Measurements from ENCODE around the gene ADAMTS8.

DNA sequence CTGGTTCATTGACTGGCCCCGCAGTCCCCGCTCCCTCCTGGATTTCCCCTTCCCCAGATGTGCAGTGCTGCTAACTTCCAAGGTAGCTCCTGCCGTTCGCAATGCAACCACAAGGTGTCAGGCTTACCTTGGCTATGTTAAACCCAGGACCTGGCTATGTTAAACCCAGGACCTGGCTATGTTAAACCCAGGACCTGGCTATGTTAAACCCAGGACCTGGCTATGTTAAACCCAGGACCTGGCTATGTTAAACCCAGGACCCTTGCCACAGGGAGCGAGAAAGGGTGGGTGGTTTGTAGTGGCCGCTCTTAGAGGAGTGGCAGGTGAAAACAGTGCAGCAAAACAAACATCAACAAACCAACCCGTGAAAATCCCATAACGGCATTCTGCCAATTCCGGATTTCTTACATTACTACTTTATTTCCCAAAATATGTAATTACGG lies 2.9 kb upstream of the ADAMTS8 start:
- TF ChIP-seq CTCF (optimal IDR thresholded peaks at IDR 0.05 in 1 of 3, IDR thresholded peaks at IDR 0.05 in 1 of 3, conservative IDR thresholded peaks at IDR 0.05 in 1 of 3; ENCODE audit: extremely low read depth in 1 of 3, insufficient read depth in 2 of 3, low read length in 3 of 3): peak; percentile 71 to 84 (median 75)
- TF ChIP-seq EZH2 (IDR thresholded peaks at IDR 0.05; ENCODE audit: low read length): no peak
